GM19372 (cell line): Measurements from ENCODE around the gene GBGT1.

Experiments
- ATAC-seq: cut with Tn5 transposase; IDR thresholded peaks from one replicate; pipeline ENCODE4 v1.9.1; 2021; ENCODE audit warnings: mild to moderate bottlenecking, low read depth, moderate library complexity; ENCODE audit not compliant: unreplicated experiment

Gene GBGT1

GRCh38 chr9:133129001-133129795, 34.5 kb downstream of the GBGT1 start:
- no peak for ATAC-seq

GRCh38 chr9:133128152-133128551, 35.6 kb downstream of the GBGT1 start:
- ATAC-seq = no peak

- no peak for ATAC-seq
Measured at GRCh38 chr9:133127340-133127981, 36.3 kb downstream of the GBGT1 start.

- no peak for ATAC-seq
Measured at GRCh38 chr9:133126697-133127339, 36.9 kb downstream of the GBGT1 start.

GRCh38 chr9:133125941-133126696, 37.6 kb downstream of the GBGT1 start:
- ATAC-seq = no peak

GRCh38 chr9:133124907-133125275, 38.8 kb downstream of the GBGT1 start:
- ATAC-seq = no peak

- no peak for ATAC-seq
Measured at GRCh38 chr9:133124123-133124906, 39.4 kb downstream of the GBGT1 start.

GRCh38 chr9:133122935-133123611, 40.6 kb downstream of the GBGT1 start:
- ATAC-seq = no peak

- ATAC-seq = no peak
Measured at GRCh38 chr9:133122605-133122934, 41.1 kb downstream of the GBGT1 start.

- ATAC-seq = no peak
Measured at GRCh38 chr9:133121915-133122550, 41.7 kb downstream of the GBGT1 start.

GRCh38 chr9:133121198-133121914, 42.4 kb downstream of the GBGT1 start, which contains the start of gene RALGDS:
TSS of gene RALGDS (minus strand) at chr9:133121240. CDS start at chr9:133121154, 86 bp downstream.
- ATAC-seq = peak; percentile 70

GRCh38 chr9:133120501-133121197, 43.1 kb downstream of the GBGT1 start:
- no peak for ATAC-seq

GRCh38 chr9:133119846-133120500, 43.7 kb downstream of the GBGT1 start:
- no peak for ATAC-seq

GRCh38 chr9:133119103-133119845, 44.4 kb downstream of the GBGT1 start:
- no peak for ATAC-seq

- ATAC-seq = no peak
Measured at GRCh38 chr9:133118568-133118967, 45.1 kb downstream of the GBGT1 start.

GRCh38 chr9:133118179-133118520, 45.6 kb downstream of the GBGT1 start:
- no peak for ATAC-seq
